CD14-positive monocyte (primary cell): ENCODE measurements around the gene LYSMD4. TPM values are rescaled to one million over a fixed set of nuclear protein-coding genes. Genes with fewer than 3 reads are reported as not detected.

ENCODE experiments used
- DNase-seq, 3 donors: peaks; one replicate each; pipeline ENCODE4 v3.0.0-alpha.2; 2011 to 2022
- H2AFZ ChIP-seq: 2 replicates; pipeline ENCODE4 v1.6.0; 2012; ENCODE audit warnings: mild to moderate bottlenecking, low read depth, low read length, inconsistent platforms; ENCODE audit not compliant: insufficient read depth, poor library complexity, severe bottlenecking
- H3K27ac ChIP-seq, 2 donors: 1 replicate in 1 of 2; 2 replicates in 1 of 2; pipeline ENCODE4 v1.5.1; 2012 to 2013; ENCODE audit warnings: low read length in 2 of 2, control low read depth in 1 of 2, inconsistent platforms in 1 of 2, low read depth in 1 of 2, mild to moderate bottlenecking in 1 of 2
- H3K27me3 ChIP-seq, 2 donors: one replicate each; pipeline versions ENCODE4 v1.6.0 to v1.6.1; 2011 to 2013; ENCODE audit warnings: low read length in 2 of 2; ENCODE audit not compliant: control insufficient read depth in 2 of 2, insufficient read depth in 2 of 2
- H3K36me3 ChIP-seq, 2 donors: replicated peaks in 1 of 2; 1 replicate in 1 of 2; 2 replicates in 1 of 2; pipeline versions ENCODE4 v1.5.1 to v1.6.1; 2012 to 2013; ENCODE audit warnings: low read length in 2 of 2, control low read depth in 1 of 2, inconsistent platforms in 1 of 2, mild to moderate bottlenecking in 1 of 2; ENCODE audit not compliant: insufficient read depth in 2 of 2, control insufficient read depth in 1 of 2
- H3K4me1 ChIP-seq, 2 donors: 1 replicate in 1 of 2; 2 replicates in 1 of 2; pipeline versions ENCODE4 v1.5.1 to v1.6.1; 2012 to 2013; ENCODE audit warnings: low read length in 2 of 2, control low read depth in 1 of 2, inconsistent platforms in 1 of 2, mild to moderate bottlenecking in 1 of 2, moderate library complexity in 1 of 2; ENCODE audit not compliant: insufficient read depth in 2 of 2, control insufficient read depth in 1 of 2
- H3K4me2 ChIP-seq: replicated peaks from 2 replicates; pipeline ENCODE3; 2012; ENCODE audit warnings: low read length, moderate library complexity, mild to moderate bottlenecking; ENCODE audit not compliant: poor library complexity, severe bottlenecking; ENCODE audit errors: extremely low read depth
- H3K4me3 ChIP-seq, 3 experiments: fragments of 200-600 bp in 1 of 3; sonication (generic) in 1 of 3; replicated peaks in 1 of 3; 1 replicate in 2 of 3; 2 replicates in 1 of 3; pipeline ENCODE4 v1.5.1; 2011 to 2013; ENCODE audit warnings: low read length in 3 of 3, mild to moderate bottlenecking in 3 of 3, control low read depth in 2 of 3, low read depth in 2 of 3, inconsistent platforms in 1 of 3, moderate library complexity in 1 of 3
- H3K79me2 ChIP-seq: 2 replicates; pipeline ENCODE4 v1.6.0; 2012; ENCODE audit warnings: mild to moderate bottlenecking, control low read depth, inconsistent platforms, low read length, moderate library complexity; ENCODE audit not compliant: insufficient read depth
- H3K9ac ChIP-seq: 2 replicates; pipeline ENCODE4 v1.6.0; 2017; ENCODE audit warnings: low read length, mild to moderate bottlenecking; ENCODE audit not compliant: insufficient read depth, poor library complexity, severe bottlenecking
- H3K9me3 ChIP-seq, 2 donors: replicated peaks in 1 of 2; 1 replicate in 1 of 2; 2 replicates in 1 of 2; pipeline versions ENCODE4 v1.5.1 to v1.6.1; 2012 to 2013; ENCODE audit warnings: low read length in 2 of 2, control low read depth in 1 of 2; ENCODE audit not compliant: control insufficient read depth in 1 of 2, insufficient read depth in 1 of 2
- H4K20me1 ChIP-seq: 2 replicates; pipeline ENCODE4 v1.6.0; 2012; ENCODE audit warnings: mild to moderate bottlenecking, low read length, control low read depth, moderate library complexity; ENCODE audit not compliant: insufficient read depth
- H3K27ac Mint-ChIP-seq, 7 donors: one replicate each; pipeline ENCODE4 v1.8.0; 2020; ENCODE audit warnings: mild to moderate bottlenecking in 7 of 7, mixed read lengths in 7 of 7, moderate library complexity in 6 of 7, inconsistent platforms in 2 of 7
- H3K27me3 Mint-ChIP-seq, 3 donors: one replicate each; pipeline ENCODE4 v1.8.0; 2021 to 2022; ENCODE audit warnings: low read depth in 3 of 3, mild to moderate bottlenecking in 3 of 3, mixed read lengths in 3 of 3, moderate library complexity in 3 of 3, inconsistent platforms in 1 of 3
- H3K36me3 Mint-ChIP-seq, 2 donors: one replicate each; pipeline ENCODE4 v1.8.0; 2020; ENCODE audit warnings: mixed read lengths in 2 of 2, inconsistent platforms in 1 of 2, mild to moderate bottlenecking in 1 of 2
- H3K4me1 Mint-ChIP-seq: one replicate; pipeline ENCODE4 v1.8.0; 2020; ENCODE audit warnings: mild to moderate bottlenecking, mixed read lengths
- H3K4me3 Mint-ChIP-seq, 2 donors: one replicate each; pipeline ENCODE4 v1.8.0; 2020; ENCODE audit warnings: mild to moderate bottlenecking in 2 of 2, mixed read lengths in 2 of 2, moderate library complexity in 1 of 2
- H3K9me3 Mint-ChIP-seq, 7 donors: one replicate each; pipeline ENCODE4 v1.8.0; 2020 to 2022; ENCODE audit warnings: mixed read lengths in 7 of 7, mild to moderate bottlenecking in 6 of 7, moderate library complexity in 6 of 7, inconsistent platforms in 2 of 7
- WGBS: methylation state at CpG from one replicate; pipeline ENCODE4 v1.1.5; 2013; ENCODE audit warnings: missing lambda C conversion rate; ENCODE audit not compliant: insufficient coverage; 5-methylcytosine and 5-hydroxymethylcytosine counted together
- intact Hi-C, 2 donors: fragments of 100-400 bp; cut with micrococcal nuclease; formaldehyde crosslinking; loops; one replicate each; pipeline versions ENCODE4 v1.15.0 to v1.15.1; 2023
- polyA plus RNA-seq, 3 donors: library from polyadenylated mRNA; depleted of rRNA in 1 of 3; unstranded in 2 of 3; stranded (reverse) in 1 of 3; fragments of 300-500 nt in 2 of 3; fragments of >200 nt in 1 of 3; fragmentation: Illumina TruSeq in 2 of 3; gene quantifications; 1 replicate in 2 of 3; 2 replicates in 1 of 3; pipeline ENCODE4 v1.2.3, GENCODE V29; 2012 to 2021
- TF ChIP-seq, protein P1 (sequence below): fragments of 200-600 bp; IDR thresholded peaks from one replicate; pipeline ENCODE4 v1.8.0; 2022; ENCODE audit warnings: antibody characterized with exemption, mild to moderate bottlenecking

LYSMD4 gene
- polyA plus RNA-seq, 3 donors: 1.1 to 4.7 (median 2.5) TPM

DNA sequence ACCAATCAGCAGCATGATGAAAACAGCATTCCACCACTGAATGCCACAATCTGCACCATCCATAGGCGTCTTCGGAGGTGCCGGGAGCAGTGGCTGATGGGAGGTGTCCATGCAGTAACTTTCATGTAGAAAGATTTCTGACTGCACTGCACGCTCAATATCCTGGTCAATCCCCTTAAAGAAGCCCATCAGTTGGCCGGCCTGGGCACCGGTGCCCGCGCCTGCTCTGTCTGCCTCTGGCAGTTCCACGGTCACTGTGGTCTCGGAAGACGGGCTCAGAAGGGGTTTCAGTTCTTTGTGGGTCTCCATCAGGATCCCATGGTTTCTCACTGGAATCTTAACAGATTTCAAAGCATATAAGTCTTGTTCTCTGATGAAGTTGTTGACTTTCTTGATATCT lies 3.9 kb downstream of the LYSMD4 start:
- Histone ChIP-seq H3K4me2 (no peak overlapping the region), H3K27ac (no peak overlapping the region), H3K79me2 (no peaks in the 10 kb centered on the region), H3K36me3 (peaks cover 2 to 7% of the 10 kb centered on the region in 2 donors), H3K9me3 (peaks cover 0 to 6% of the 10 kb centered on the region in 2 donors), H3K9ac (no peak overlapping the region), H4K20me1 (no peaks in the 10 kb centered on the region), H2AFZ (no peak overlapping the region), H3K4me1 (peaks cover 12 to 15% of the 10 kb centered on the region in 2 donors), H3K4me3 (no peak overlapping the region), H3K27me3 (peaks cover 0 to 9% of the 10 kb centered on the region in 2 donors)
- Mint-ChIP-seq H3K9me3 (peaks cover 0 to 13% (median 4%) of the 10 kb centered on the region in 7 donors), H3K4me1 (peaks cover 17% of the 10 kb centered on the region), H3K27ac (no peak overlapping the region), H3K36me3 (peaks cover 18% of the 10 kb centered on the region in 2 donors), H3K4me3 (no peak overlapping the region), H3K27me3 (peaks cover 0 to 12% (median 6%) of the 10 kb centered on the region in 3 donors)
- TF ChIP-seq, protein P1, sequence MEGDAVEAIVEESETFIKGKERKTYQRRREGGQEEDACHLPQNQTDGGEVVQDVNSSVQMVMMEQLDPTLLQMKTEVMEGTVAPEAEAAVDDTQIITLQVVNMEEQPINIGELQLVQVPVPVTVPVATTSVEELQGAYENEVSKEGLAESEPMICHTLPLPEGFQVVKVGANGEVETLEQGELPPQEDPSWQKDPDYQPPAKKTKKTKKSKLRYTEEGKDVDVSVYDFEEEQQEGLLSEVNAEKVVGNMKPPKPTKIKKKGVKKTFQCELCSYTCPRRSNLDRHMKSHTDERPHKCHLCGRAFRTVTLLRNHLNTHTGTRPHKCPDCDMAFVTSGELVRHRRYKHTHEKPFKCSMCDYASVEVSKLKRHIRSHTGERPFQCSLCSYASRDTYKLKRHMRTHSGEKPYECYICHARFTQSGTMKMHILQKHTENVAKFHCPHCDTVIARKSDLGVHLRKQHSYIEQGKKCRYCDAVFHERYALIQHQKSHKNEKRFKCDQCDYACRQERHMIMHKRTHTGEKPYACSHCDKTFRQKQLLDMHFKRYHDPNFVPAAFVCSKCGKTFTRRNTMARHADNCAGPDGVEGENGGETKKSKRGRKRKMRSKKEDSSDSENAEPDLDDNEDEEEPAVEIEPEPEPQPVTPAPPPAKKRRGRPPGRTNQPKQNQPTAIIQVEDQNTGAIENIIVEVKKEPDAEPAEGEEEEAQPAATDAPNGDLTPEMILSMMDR: no peak
- DNase-seq: no peak
- WGBS: 92% methylated on average over 8 of the region's 11 CpGs
- intact Hi-C loops: no loop called here

DNA sequence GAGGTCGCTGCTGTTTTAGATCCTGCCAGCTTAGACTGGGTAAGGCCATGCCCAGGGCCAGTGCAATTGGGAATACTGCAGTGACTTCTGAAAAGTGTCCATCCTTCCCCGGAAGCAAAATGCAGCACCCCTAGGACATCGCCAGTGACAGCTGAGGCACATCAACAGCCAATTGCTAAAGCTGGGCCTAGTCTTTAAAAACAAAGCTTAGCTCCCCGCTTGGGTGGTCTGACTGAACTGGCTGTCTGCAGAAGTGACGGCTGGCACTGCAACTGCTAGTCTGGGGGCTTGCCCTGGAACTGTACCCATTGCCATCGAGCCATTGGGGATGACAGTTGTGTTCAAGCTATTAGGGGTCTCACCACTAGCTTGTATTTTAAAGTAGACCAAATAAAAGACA lies 4.3 kb downstream of the LYSMD4 start:
- no peak overlapping the region for H3K4me2 ChIP-seq
- no peak for DNase-seq
- H3K9ac ChIP-seq: no peak overlapping the region
- 99% methylated on average over 6 of the region's 6 CpGs for WGBS
- intact Hi-C loops: no loop called here
- TF ChIP-seq, protein P1: no peak
- H3K4me1 ChIP-seq: peaks cover 12 to 15% of the 10 kb centered on the region in 2 donors
- Mint-ChIP-seq H3K27ac (no peak overlapping the region), H3K4me3 (no peak overlapping the region), H3K36me3 (peaks cover 18% of the 10 kb centered on the region in 2 donors), H3K9me3 (peaks cover 0 to 13% (median 4%) of the 10 kb centered on the region in 7 donors), H3K4me1 (peaks cover 17% of the 10 kb centered on the region), H3K27me3 (peaks cover 0 to 10% (median 6%) of the 10 kb centered on the region in 3 donors)
- no peak overlapping the region for H2AFZ ChIP-seq
- no peak overlapping the region for H3K27ac ChIP-seq
- H3K27me3 ChIP-seq: peaks cover 0 to 9% of the 10 kb centered on the region in 2 donors
- peaks cover 0 to 6% of the 10 kb centered on the region in 2 donors for H3K9me3 ChIP-seq
- H3K79me2 ChIP-seq: no peaks in the 10 kb centered on the region
- no peaks in the 10 kb centered on the region for H4K20me1 ChIP-seq
- H3K4me3 ChIP-seq: no peak overlapping the region
- peaks cover 2 to 7% of the 10 kb centered on the region in 2 donors for H3K36me3 ChIP-seq
